Germinal center (tissue), 1 donor: Measurements from ENCODE around the gene TMLHE.
"Not testable (repeated sequence)": the region's sequence is repeated elsewhere in the genome, so short reads cannot be mapped to it uniquely, and the experiment has no call there.

Source experiments
- DNase-seq: peaks from one replicate; pipeline ENCODE4 v3.0.0; 2012; ENCODE audit warnings: mixed read lengths, low spot score

The TMLHE gene

GRCh38 chrX:155612312-155613224, at the start of gene TMLHE, which contains the start of gene SPRY3:
Gene TMLHE, minus strand, starts transcription at chrX:155612952. Its CDS starts 67,676 bp downstream, at chrX:155545276.
Gene SPRY3, plus strand, starts transcription at chrX:155612586.
- peak; percentile 41 for DNase-seq

GRCh38 chrX:155662282-155662681, 49.5 kb upstream of the TMLHE start:
- no peak for DNase-seq

- DNase-seq = no peak
These were observed 32.4 kb upstream of the TMLHE start for GRCh38 chrX:155645180-155645579.

GRCh38 chrX:155643240-155643639, 30.5 kb upstream of the TMLHE start:
- DNase-seq = no peak

GRCh38 chrX:155641371-155641770, 28.6 kb upstream of the TMLHE start:
- not testable (repeated sequence) for DNase-seq

GRCh38 chrX:155637714-155638113, 25.0 kb upstream of the TMLHE start:
- no peak for DNase-seq

GRCh38 chrX:155635019-155635418, 22.3 kb upstream of the TMLHE start:
- DNase-seq = not testable (repeated sequence)

GRCh38 chrX:155632431-155633100, 19.8 kb upstream of the TMLHE start:
- DNase-seq = no peak

- DNase-seq = not testable (repeated sequence)
These were observed 7.4 kb upstream of the TMLHE start for GRCh38 chrX:155620110-155620509.

- DNase-seq = no peak
These were observed 3.2 kb upstream of the TMLHE start for GRCh38 chrX:155615938-155616337.

GRCh38 chrX:155613927-155614559, 1.3 kb upstream of the TMLHE start:
- no peak for DNase-seq

GRCh38 chrX:155611302-155611701, 1.4 kb downstream of the TMLHE start:
- no peak for DNase-seq

GRCh38 chrX:155592981-155593380, 19.8 kb downstream of the TMLHE start:
- DNase-seq = no peak

- no peak for DNase-seq
These were observed 20.4 kb downstream of the TMLHE start for GRCh38 chrX:155592331-155592730.

GRCh38 chrX:155577682-155578081, 35.1 kb downstream of the TMLHE start:
- DNase-seq = no peak

GRCh38 chrX:155563099-155563498, 49.7 kb downstream of the TMLHE start:
- no peak for DNase-seq

- DNase-seq = no peak
These were observed 67.9 kb downstream of the TMLHE start for GRCh38 chrX:155544881-155545280.

- DNase-seq = no peak
These were observed 76.9 kb downstream of the TMLHE start for GRCh38 chrX:155535866-155536265.

- no peak for DNase-seq
These were observed 78.0 kb downstream of the TMLHE start for GRCh38 chrX:155534800-155535199.

- DNase-seq = not testable (repeated sequence)
These were observed 85.7 kb downstream of the TMLHE start for GRCh38 chrX:155527023-155527422.

- no peak for DNase-seq
These were observed 98.5 kb downstream of the TMLHE start for GRCh38 chrX:155514225-155514624.

GRCh38 chrX:155505296-155505695, 107.5 kb downstream of the TMLHE start:
- no peak for DNase-seq

GRCh38 chrX:155495134-155495533, 117.6 kb downstream of the TMLHE start:
- not testable (repeated sequence) for DNase-seq
